Lower leg skin (tissue), 4 donors: ENCODE data around the gene USP3. TPM values are rescaled to one million over a fixed set of nuclear protein-coding genes. Genes with fewer than 3 reads are reported as not detected.
"Not testable (repeated sequence)": the region's sequence is repeated elsewhere in the genome, so short reads cannot be mapped to it uniquely, and the experiment has no call there.

Experiments used
- DNase-seq, 2 donors: peaks; one replicate each; pipeline ENCODE4 v3.0.0-alpha.2; 2019; ENCODE audit warnings: low spot score in 2 of 2
- H3K4me3 ChIP-seq: fragments of 200-600 bp; sonication (generic); 2 replicates; pipeline ENCODE4 v1.5.1; 2017; ENCODE audit warnings: mild to moderate bottlenecking, low read depth; ENCODE audit not compliant: poor library complexity, severe bottlenecking
- POLR2A ChIP-seq, 2 donors: fragments of 450-650 bp; IDR thresholded peaks; one replicate each; pipeline ENCODE4 v1.6.1; 2016 to 2017; ENCODE audit warnings: antibody characterized with exemption in 2 of 2, mild to moderate bottlenecking in 1 of 2, moderate library complexity in 1 of 2
- WGBS, 2 donors: methylation state at CpG; one replicate each; pipeline ENCODE4 v1.1.5; 2018; 5-methylcytosine and 5-hydroxymethylcytosine counted together
- intact Hi-C: fragments of 100-400 bp; cut with DNase I; formaldehyde crosslinking; loops from one replicate; pipeline ENCODE4 v1.15.0; 2023; ENCODE audit warnings: low total_unique reads
- total RNA-seq, 4 donors: library from RNA; depleted of rRNA; stranded (reverse); fragments of >200 nt; gene quantifications; one replicate each; pipeline ENCODE4 v1.1.0, GENCODE V29; 2016
- TF ChIP-seq, protein P1 (sequence below), 3 donors: fragments of 450-650 bp; IDR thresholded peaks; one replicate each; pipeline ENCODE4 v1.5.1; 2016; ENCODE audit warnings: antibody characterized with exemption in 3 of 3, mild to moderate bottlenecking in 3 of 3, moderate library complexity in 2 of 3

Gene USP3
- total RNA-seq, 4 donors from 2014 or later = 43.9 to 66.5 (median 55.0) TPM

GRCh38 chr15:63487076-63487757 lies 17.2 kb upstream of the USP3 start:
- WGBS, 2 donors = 16 to 20% methylated on average over 16 of the region's 16 CpGs
- TF ChIP-seq, protein P1, sequence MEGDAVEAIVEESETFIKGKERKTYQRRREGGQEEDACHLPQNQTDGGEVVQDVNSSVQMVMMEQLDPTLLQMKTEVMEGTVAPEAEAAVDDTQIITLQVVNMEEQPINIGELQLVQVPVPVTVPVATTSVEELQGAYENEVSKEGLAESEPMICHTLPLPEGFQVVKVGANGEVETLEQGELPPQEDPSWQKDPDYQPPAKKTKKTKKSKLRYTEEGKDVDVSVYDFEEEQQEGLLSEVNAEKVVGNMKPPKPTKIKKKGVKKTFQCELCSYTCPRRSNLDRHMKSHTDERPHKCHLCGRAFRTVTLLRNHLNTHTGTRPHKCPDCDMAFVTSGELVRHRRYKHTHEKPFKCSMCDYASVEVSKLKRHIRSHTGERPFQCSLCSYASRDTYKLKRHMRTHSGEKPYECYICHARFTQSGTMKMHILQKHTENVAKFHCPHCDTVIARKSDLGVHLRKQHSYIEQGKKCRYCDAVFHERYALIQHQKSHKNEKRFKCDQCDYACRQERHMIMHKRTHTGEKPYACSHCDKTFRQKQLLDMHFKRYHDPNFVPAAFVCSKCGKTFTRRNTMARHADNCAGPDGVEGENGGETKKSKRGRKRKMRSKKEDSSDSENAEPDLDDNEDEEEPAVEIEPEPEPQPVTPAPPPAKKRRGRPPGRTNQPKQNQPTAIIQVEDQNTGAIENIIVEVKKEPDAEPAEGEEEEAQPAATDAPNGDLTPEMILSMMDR (IDR thresholded peaks at IDR 0.05) = peak in 1 of 3 donors; percentile 79
- TF ChIP-seq POLR2A (IDR thresholded peaks at IDR 0.05) = no peak
- H3K4me3 ChIP-seq = no peak overlapping the region
- intact Hi-C loops = no loop called here
- DNase-seq = peak; percentile 90 to 98

DNA sequence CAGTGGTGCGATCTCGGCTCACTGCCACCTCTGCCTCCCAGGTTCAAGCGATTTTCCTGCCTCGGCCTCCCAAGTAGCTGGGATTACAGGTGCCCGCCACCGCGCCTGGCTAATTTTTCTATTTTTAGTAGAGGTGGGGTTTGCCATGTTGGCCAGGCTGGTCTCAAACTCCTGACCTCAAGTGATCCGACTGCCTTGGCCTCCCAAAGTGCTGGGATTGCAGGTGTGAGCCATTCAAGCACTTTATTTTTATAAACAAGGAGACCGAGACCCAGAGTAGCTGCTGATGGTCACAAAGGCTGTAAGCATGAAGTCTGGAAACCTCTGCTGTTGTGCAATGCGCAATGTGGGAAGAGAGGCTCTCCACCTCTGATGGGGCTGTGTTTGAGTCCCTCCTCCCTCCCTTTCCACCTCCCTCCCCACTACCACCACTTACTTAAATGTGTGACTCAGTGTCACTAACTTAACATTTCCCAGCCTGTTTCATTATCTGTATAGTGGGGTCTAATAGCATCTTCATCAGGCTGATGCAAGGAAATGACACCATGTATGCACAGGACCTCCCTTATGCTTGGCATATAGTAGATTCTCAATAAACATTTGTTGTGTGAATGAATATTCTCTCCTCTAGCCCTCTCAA lies 16.5 kb upstream of the USP3 start:
- DNase-seq = peak in 1 of 2 donors; percentile 63
- intact Hi-C loops = not testable (repeated sequence)
- WGBS, 2 donors = 84 to 86% methylated on average over 10 of the region's 10 CpGs

DNA sequence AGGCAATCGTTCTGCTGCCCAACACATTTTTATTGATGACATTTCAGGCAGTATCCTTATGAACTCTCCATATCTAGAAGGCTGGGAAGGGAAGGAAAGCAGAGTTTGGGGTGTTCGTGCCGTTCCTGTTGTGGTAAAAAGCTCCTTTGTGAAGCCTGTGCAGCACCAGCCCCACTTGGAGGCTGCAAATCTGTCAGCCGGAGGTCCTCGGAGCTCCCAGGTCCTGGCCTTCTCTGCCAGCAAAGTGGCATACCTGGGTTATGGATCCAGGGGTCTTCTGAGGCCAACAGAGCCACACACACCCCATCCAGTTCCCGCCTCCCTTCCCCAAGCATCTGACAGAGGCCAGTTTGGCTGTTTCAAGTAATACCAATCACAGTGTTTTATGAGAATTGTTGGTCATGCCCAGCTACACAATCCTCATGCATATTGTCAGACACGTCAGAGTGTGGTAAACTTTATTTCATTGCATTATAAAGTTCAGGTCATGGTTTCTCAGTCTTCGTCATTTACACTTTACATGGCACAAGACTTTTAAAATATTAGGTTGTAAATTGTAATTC lies 15.9 kb upstream of the USP3 start:
- 90 to 92% methylated on average over 6 to 8 of the region's 8 CpGs for WGBS, 2 donors
- no peak overlapping the region for H3K4me3 ChIP-seq
- intact Hi-C loops = no loop called here
- peak in 1 of 2 donors; percentile 60 for DNase-seq
- TF ChIP-seq POLR2A (IDR thresholded peaks at IDR 0.05) = no peak
- TF ChIP-seq, protein P1 (IDR thresholded peaks at IDR 0.05) = no peak

More for the DNA sequence above, 16.5 kb upstream of the USP3 start:
- not testable (repeated sequence) for H3K4me3 ChIP-seq

DNA sequence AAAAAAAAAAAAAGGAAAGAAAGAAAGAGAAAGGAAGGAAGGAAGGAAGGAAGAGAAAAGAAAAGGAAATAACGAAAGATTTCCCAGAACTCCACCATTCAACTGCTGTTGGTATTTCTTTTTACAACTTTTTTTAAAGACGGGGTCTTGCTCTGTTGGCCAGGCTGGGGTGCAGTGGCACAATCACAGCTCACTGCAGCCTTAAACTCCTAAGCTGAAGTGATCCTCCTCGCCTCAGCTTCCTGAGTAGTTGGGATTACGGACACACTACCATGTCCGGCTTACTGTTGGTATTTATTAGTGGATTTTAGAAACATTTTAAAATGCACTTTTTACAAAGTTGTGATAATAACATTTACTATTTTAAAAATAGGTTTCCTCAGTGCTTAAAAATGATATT lies 15.0 kb upstream of the USP3 start:
- 91 to 99% methylated on average over 5 of the region's 5 CpGs for WGBS, 2 donors
- intact Hi-C loops = no loop called here
- DNase-seq = peak in 1 of 2 donors; percentile 3
- H3K4me3 ChIP-seq = no peak overlapping the region
- TF ChIP-seq, protein P1 (IDR thresholded peaks at IDR 0.05) = no peak
- TF ChIP-seq POLR2A (IDR thresholded peaks at IDR 0.05) = no peak

DNA sequence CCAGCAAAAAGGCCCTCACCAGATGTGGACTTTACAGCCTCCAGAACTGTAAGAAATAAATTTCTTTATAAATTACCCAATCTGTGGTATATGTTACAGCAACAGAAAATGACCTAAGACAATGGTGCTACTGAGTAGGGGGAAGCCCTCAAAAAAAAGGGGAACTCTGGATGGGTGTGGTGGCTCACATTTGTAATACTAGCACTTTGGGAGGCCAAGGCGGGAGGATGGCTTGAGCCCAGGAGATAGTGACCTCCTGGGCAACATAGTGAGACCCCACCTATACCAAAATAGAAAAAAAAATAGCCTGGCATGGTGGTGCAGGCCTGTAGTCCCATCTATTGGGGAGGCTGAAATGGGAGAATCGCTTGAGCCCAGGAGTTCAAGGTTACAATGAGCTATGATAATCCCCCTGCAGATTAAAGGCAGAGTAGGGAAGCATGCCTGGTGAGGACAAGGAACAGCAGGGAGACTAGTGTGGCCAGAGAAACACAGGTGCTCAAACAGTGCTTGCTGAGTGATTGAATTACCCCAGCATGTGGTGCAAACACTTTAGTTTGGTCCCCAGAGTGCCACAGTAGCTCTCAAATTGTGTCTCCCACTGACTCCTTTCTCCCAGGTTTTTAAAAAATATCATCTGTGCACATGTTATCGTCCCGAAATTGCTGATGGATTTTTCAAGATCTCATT lies 13.9 kb upstream of the USP3 start:
- intact Hi-C loops = no loop called here
- 93 to 94% methylated on average over 4 of the region's 4 CpGs for WGBS, 2 donors
- no peak overlapping the region for H3K4me3 ChIP-seq
- DNase-seq = peak in 1 of 2 donors; percentile 70
- TF ChIP-seq POLR2A (IDR thresholded peaks at IDR 0.05) = no peak
- TF ChIP-seq, protein P1 (IDR thresholded peaks at IDR 0.05) = no peak
